GM18951 (cell line): ENCODE measurements around the gene LBHD1.

Experiments
- POLR2A ChIP-seq: IDR thresholded peaks from 4 replicates; pipeline ENCODE4 v1.6.1; 2011; ENCODE audit warnings: mild to moderate bottlenecking; ENCODE audit not compliant: insufficient read length, insufficient read depth; ENCODE audit errors: extremely low read depth
- in situ Hi-C: fragments of 300-500 bp; cut with MboI; formaldehyde crosslinking; loops from one replicate; pipeline ENCODE4 v1.12.0; 2022; ENCODE audit warnings: low sequenced_read_pairs, mixed read lengths, inconsistent platforms; ENCODE audit not compliant: unreplicated experiment

Gene LBHD1

GRCh38 chr11:62671608-62672389 lies at the start of gene LBHD1, which contains the start of gene UQCC3:
TSS of gene LBHD1 (minus strand) at chr11:62672267. CDS start at chr11:62670031, 2,236 bp downstream.
TSS of gene UQCC3 (plus strand) at chr11:62671673. CDS start at chr11:62671746, 73 bp downstream.
- TF ChIP-seq POLR2A = peak; percentile 68
- in situ Hi-C loops = no loop called here

GRCh38 chr11:62719302-62719978 lies 47.4 kb upstream of the LBHD1 start:
- no peak for TF ChIP-seq POLR2A
- in situ Hi-C loops = no loop called here

DNA sequence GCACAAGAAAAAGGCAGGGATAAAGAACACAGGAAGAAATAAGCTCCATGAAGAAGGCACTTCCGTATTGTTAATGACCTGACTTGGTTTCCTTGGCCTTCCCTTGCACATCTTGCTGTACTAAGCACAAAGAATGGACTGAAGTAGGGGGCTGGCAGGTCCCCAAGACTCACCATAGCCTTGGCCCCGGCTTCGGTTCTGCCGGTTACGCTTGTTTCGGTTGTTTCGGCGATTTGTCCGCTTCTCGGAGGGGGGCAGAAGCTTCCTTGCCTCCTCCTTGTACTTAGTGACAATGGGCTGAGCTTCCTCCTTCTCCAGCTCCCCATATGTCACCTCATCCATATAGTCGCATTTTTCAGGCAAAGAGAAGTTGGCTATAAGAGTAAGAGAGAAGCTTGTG lies 44.7 kb upstream of the LBHD1 start:
- in situ Hi-C loops = no loop called here
- TF ChIP-seq POLR2A = no peak

DNA sequence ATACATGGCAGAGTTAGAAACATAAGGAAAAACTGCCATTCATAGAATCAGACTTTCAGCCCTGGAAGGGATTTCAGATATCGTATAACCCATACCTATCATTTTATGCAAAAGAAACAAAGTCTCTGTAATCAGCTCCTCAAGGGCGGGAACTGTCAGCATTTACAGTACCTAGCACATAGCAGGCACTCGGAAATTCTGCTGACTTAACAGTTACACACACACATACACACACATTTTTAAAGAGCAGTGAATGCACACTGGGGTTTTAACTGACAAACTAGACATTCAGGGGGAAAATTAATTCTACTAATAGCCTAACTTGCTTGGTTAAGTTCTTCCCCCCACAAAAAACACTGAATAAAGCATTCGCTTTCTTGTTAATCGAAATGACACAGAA lies 44.1 kb upstream of the LBHD1 start:
- TF ChIP-seq POLR2A = no peak
- in situ Hi-C loops = no loop called here

DNA sequence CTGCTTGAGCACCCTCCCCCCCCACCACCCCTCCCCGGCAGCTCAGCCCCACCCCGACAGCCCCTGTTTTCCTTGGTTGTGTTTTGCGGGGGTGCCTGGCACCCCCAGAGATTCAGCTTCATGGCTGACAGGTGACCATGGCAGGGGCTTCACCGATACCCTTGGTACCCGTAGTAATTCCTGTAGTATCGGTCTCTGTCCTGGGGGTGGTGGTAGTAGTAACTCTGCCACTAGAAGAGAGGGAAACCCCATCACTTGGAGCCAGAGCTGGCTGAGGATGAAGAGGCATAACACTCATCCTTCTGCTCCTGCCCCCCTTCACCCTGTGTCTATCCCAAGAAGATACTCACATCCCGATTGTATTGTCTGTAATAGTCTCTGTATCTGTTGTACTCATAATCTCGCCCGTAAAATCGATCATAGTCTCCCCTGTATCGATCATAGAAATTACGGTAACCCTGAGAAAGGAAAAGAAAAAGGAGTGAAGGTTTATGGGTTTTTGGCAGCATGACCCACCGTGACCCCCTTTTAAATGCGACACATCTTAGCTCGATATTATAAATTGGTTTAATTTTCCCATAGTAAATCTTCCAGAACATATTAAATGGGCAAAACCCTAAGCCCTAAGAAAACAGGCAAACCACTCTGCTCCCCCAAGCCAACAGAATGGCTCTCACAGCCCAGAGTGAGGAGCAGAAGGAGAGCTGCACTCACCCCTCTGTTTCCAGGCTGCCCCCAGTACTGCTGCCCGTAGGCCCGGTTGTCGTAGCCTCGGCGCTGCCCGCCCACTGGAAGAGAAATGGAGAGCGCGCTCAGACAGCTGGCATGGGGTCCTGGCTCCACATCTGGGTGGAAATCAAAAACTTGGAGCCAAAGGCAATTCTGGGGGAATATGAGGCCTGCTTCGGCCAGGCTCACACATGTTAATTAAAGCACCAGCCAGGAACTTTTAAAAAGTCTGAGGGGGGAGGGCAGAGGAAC lies 43.4 kb upstream of the LBHD1 start:
- TF ChIP-seq POLR2A = no peak
- in situ Hi-C loops = no loop called here

- in situ Hi-C loops = no loop called here
- no peak for TF ChIP-seq POLR2A
Measured at GRCh38 chr11:62713343-62713742, 41.3 kb upstream of the LBHD1 start.

- TF ChIP-seq POLR2A = no peak
Measured at GRCh38 chr11:62712861-62713260, 40.8 kb upstream of the LBHD1 start.

DNA sequence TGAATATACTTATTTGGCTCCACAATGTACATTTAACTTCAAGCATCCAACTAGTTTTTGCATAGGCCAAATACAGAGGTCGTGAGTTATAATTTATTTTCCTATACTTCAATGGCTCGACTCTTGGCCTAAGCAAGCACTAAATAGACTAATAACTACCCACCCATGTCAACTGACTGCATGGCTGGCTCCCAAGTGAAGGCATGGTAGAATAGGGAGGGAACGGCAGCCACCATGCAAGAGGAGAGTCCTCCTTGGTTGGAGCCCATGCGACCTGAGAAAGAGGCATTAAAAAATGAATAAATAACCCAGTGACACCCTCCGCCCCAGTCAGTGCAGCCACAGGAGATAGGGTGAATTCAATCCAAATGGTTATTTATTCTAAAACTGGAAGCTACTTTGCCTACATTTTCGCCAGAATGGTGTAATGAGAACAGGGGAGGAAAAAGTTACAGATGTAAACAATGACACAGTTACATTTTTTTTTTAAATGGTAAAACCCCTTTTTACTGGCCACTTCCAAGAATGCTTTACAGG lies 40.3 kb upstream of the LBHD1 start:
- TF ChIP-seq POLR2A = no peak
- in situ Hi-C loops = no loop called here

More at GRCh38 chr11:62712861-62713260, 40.8 kb upstream of the LBHD1 start:
- in situ Hi-C loops = no loop called here

- TF ChIP-seq POLR2A = no peak
- in situ Hi-C loops = no loop called here
Measured at GRCh38 chr11:62710001-62710345, 37.9 kb upstream of the LBHD1 start.

DNA sequence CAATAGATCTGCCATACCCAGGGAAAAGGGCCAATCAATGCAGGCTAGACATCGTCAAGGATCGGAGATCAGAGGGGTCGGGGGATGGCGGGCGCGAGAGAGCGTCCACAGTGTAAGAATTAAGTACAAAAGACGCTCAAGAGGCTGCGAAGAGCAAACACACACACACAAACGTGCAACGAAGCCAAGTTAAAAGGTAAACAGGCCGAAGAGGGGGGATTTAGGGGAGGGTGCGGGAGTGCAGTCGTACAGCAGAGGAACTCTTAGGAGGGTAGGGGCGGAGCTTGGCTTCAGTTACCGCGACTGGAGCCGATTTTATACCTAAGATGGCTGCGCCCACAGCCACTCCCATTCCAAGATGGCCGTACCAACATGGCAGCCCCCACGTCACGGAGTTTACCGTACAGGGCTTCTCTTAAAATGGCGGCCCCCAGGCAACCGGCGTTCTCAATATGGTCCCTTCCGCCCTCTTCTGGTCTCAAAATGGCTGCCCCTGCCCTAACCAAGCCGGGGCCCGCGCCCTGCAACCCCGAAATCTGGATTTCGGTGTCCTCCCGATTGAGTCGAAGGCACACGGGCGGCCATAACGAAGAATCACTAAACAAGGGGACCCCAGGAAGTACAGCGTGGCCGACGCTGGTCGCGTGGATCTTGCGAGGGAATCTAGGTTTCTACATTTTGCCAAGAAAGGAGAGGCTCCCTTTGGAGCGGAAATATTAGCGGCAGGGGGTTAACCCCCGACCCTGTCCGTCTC lies 37.4 kb upstream of the LBHD1 start:
- in situ Hi-C loops = no loop called here
- peak; percentile 79 for TF ChIP-seq POLR2A

- TF ChIP-seq POLR2A = no peak
- in situ Hi-C loops = no loop called here
Measured at GRCh38 chr11:62708793-62709192, 36.7 kb upstream of the LBHD1 start.

DNA sequence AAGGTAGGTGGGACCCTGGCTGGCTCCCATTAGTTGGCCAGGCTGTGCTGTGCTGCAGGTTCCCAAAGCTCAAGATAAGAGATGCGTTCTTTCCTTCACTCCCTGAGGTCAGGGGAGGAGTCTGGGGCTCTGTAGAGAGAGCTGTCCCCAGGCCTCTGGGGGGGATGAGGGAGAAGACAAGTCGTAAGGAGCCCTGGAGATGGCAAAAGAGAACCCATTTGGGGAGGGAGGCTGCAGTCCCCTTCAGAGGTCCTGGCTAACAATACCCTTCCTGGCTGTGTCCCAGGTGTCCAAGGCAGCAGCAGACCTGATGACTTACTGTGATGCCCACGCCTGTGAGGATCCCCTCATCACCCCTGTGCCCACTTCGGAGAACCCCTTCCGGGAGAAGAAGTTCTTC lies 36.3 kb upstream of the LBHD1 start:
- TF ChIP-seq POLR2A = no peak
- in situ Hi-C loops = no loop called here
